K562 (cell line): ENCODE measurements around the gene ACR. TPM values are rescaled to one million over a fixed set of nuclear protein-coding genes. Genes with fewer than 3 reads are reported as not detected.

Experiments used
- ATAC-seq: fragments of 200-7000 bp; cut with Tn5 transposase; 3 replicates; pipeline ENCODE4 v1.9.1; 2020; ENCODE audit warnings: moderate library complexity
- BruUV-seq: library from RNA; stranded (reverse); fragments of 400-500 nt; replicated peaks from 2 replicates; lab custom pipeline; 2021; lab: Mats Ljungman, UMichigan
- CTCF ChIA-PET: fragments of 300-600 bp; formaldehyde crosslinking; extraction: SDS; loops from one replicate; lab custom pipeline; 2021; ENCODE audit warnings: low intra/inter-chr PET ratio; lab: Yijun Ruan, JAX
- POLR2A ChIA-PET: fragments of 300-600, 350-650 bp; sonication (Branson Sonifier 250); formaldehyde crosslinking; extraction: SDS; loops from one replicate; lab custom pipeline; 2021; ENCODE audit warnings: antibody characterized with exemption, inconsistent platforms; lab: Yijun Ruan, JAX
- DNase-seq, 4 experiments: peaks; one replicate each; pipeline versions ENCODE4 v3.0.0 to v3.0.0-alpha.2; 2011 to 2018; ENCODE audit warnings: low spot score in 3 of 4, mixed read lengths in 3 of 4; ENCODE audit errors: extremely low read depth in 1 of 4
- FAIRE-seq: peaks from 2 replicates; lab custom pipeline; 2011; peaks lifted over from hg19 to GRCh38; lab: Jason Lieb, UNC
- H2AFZ ChIP-seq: 2 replicates; pipeline ENCODE4 v1.6.0; 2011; ENCODE audit warnings: low read depth, low read length, control low read depth, inconsistent platforms
- H3K27ac ChIP-seq: fragments of 200-600 bp; 3 replicates; pipeline ENCODE4 v1.8.0; 2011; ENCODE audit warnings: low read depth, mild to moderate bottlenecking, control low read depth, inconsistent platforms, low read length, moderate library complexity, mixed read lengths; ENCODE audit errors: extremely low read depth
- H3K27me3 ChIP-seq, 2 experiments: fragments of 300-600 bp in 1 of 2; 2 replicates in 1 of 2; 3 replicates in 1 of 2; pipeline versions ENCODE4 v1.6.0 to v1.8.0; 2011; ENCODE audit warnings: inconsistent platforms in 2 of 2, low read length in 2 of 2, mild to moderate bottlenecking in 1 of 2, mixed read lengths in 1 of 2, moderate library complexity in 1 of 2; ENCODE audit not compliant: control insufficient read depth in 2 of 2, insufficient read depth in 2 of 2
- H3K36me3 ChIP-seq: fragments of 300-600 bp; 3 replicates; pipeline ENCODE4 v1.8.0; 2011; ENCODE audit warnings: mild to moderate bottlenecking, low read length, inconsistent platforms; ENCODE audit not compliant: control insufficient read depth, insufficient read depth
- H3K4me1 ChIP-seq, 2 experiments: fragments of 200-600 bp in 1 of 2; replicated peaks in 1 of 2; 2 replicates in 1 of 2; 3 replicates in 1 of 2; pipeline versions ENCODE4 v1.5.1 to v1.8.0; 2011; ENCODE audit warnings: inconsistent platforms in 2 of 2, low read length in 2 of 2, mild to moderate bottlenecking in 1 of 2, mixed read lengths in 1 of 2, moderate library complexity in 1 of 2; ENCODE audit not compliant: control insufficient read depth in 2 of 2, insufficient read depth in 2 of 2
- H3K4me2 ChIP-seq: 2 replicates; pipeline ENCODE4 v1.6.1; 2011; ENCODE audit warnings: low read length, control low read depth, inconsistent platforms, mixed read lengths; ENCODE audit not compliant: insufficient read depth
- H3K4me3 ChIP-seq: fragments of 200-600 bp; sonication (generic), shearing (Covaris generic); 2 replicates; pipeline ENCODE4 v1.5.1; 2016; ENCODE audit warnings: control low read depth, inconsistent platforms
- H3K79me2 ChIP-seq: fragments of 200-600 bp; 3 replicates; pipeline ENCODE4 v1.8.0; 2011; ENCODE audit warnings: low read length, inconsistent platforms; ENCODE audit not compliant: control insufficient read depth, insufficient read depth
- H3K9ac ChIP-seq, 2 experiments: 2 replicates each; pipeline versions ENCODE4 v1.6.0 to v1.6.1; 2011; ENCODE audit warnings: low read depth in 2 of 2, low read length in 2 of 2, control low read depth in 1 of 2, inconsistent platforms in 1 of 2, mild to moderate bottlenecking in 1 of 2, mixed read lengths in 1 of 2; ENCODE audit not compliant: insufficient read depth in 1 of 2
- H3K9me1 ChIP-seq: one replicate; pipeline ENCODE4 v1.6.0; 2011; ENCODE audit warnings: inconsistent platforms, mild to moderate bottlenecking, low read length, moderate library complexity; ENCODE audit not compliant: control insufficient read depth, insufficient read depth
- H3K9me3 ChIP-seq: replicated peaks from 2 replicates; pipeline ENCODE4 v1.5.1; 2011; ENCODE audit warnings: low read depth, low read length, inconsistent platforms; ENCODE audit not compliant: control insufficient read depth, insufficient read depth
- H4K20me1 ChIP-seq: replicated peaks from 2 replicates; pipeline ENCODE4 v1.6.1; 2011; ENCODE audit warnings: low read length, inconsistent platforms, mixed read lengths; ENCODE audit not compliant: control insufficient read depth, insufficient read depth
- CHD1 ChIP-seq: fragments of 200-600 bp; sonication (generic); IDR thresholded peaks from one replicate; pipeline ENCODE4 v1.6.1; 2012; ENCODE audit warnings: mild to moderate bottlenecking, moderate library complexity, low read length, inconsistent platforms
- ETV5 ChIP-seq: sonication (generic); formaldehyde crosslinking; IDR thresholded peaks from 2 replicates; pipeline ENCODE4 v1.4.0; 2020; ENCODE audit warnings: low read depth, mild to moderate bottlenecking, missing genetic modification reagents
- FOSL1 ChIP-seq: fragments of 200-800 bp; sonication (Bioruptor generic); conservative IDR thresholded peaks from 2 replicates; pipeline ENCODE4 v1.6.1; 2016; ENCODE audit warnings: missing genetic modification characterization, missing compliant biosample characterization
- FOXJ2 ChIP-seq: fragments of 200-800 bp; sonication (Bioruptor generic); IDR thresholded peaks from 2 replicates; pipeline ENCODE4 v1.6.1; 2016; ENCODE audit warnings: missing genetic modification characterization, missing compliant biosample characterization
- FOXK1 ChIP-seq: sonication (generic); formaldehyde crosslinking; IDR thresholded peaks from 2 replicates; pipeline ENCODE4 v1.8.0; 2022; ENCODE audit warnings: missing genetic modification reagents, mild to moderate bottlenecking, borderline replicate concordance
- NR4A1 ChIP-seq, 2 experiments: fragments of 250-450 bp in 1 of 2; fragments of 450-650 bp in 1 of 2; sonication (Bioruptor Pico) in 1 of 2; IDR thresholded peaks; 2 replicates each; pipeline versions ENCODE4 v1.4.0 to v1.6.1; 2016 to 2020; ENCODE audit warnings: mild to moderate bottlenecking in 2 of 2, missing compliant biosample characterization in 1 of 2, missing genetic modification characterization in 1 of 2, moderate library complexity in 1 of 2
- RAD21 ChIP-seq, 2 experiments: fragments of 250-450 bp in 1 of 2; fragments of 450-650 bp in 1 of 2; sonication (Bioruptor Pico) in 1 of 2; formaldehyde crosslinking in 1 of 2; IDR thresholded peaks in 1 of 2; conservative IDR thresholded peaks in 1 of 2; 2 replicates each; pipeline versions ENCODE4 v1.4.0 to v1.8.0; 2020 to 2022; ENCODE audit warnings: mild to moderate bottlenecking in 2 of 2, moderate library complexity in 1 of 2
- STAT6 ChIP-seq: sonication (generic); formaldehyde crosslinking; IDR thresholded peaks from 2 replicates; pipeline ENCODE4 v1.8.1; 2023; ENCODE audit warnings: mild to moderate bottlenecking, missing genetic modification reagents
- TSC22D4 ChIP-seq: fragments of 450-650 bp; IDR thresholded peaks from 2 replicates; pipeline ENCODE4 v1.6.1; 2016; ENCODE audit warnings: missing genetic modification characterization, missing biosample characterization, control low read depth
- ZFP36 ChIP-seq: fragments of 150-350 bp; IDR thresholded peaks from 2 replicates; pipeline ENCODE4 v1.6.1; 2018; ENCODE audit warnings: low read length, low read depth; ENCODE audit not compliant: partially characterized antibody
- WGBS: fragments of 100-300 bp; shearing (Covaris generic); methylation state at CpG from one replicate; pipeline ENCODE4 v1.1.6; 2016; ENCODE audit warnings: low coverage, mixed read lengths; ENCODE audit not compliant: insufficient coverage; ENCODE audit errors: missing lambda C conversion rate; 5-methylcytosine and 5-hydroxymethylcytosine counted together
- in situ Hi-C: fragments of 300-500 bp; cut with MboI; formaldehyde crosslinking; loops from 4 replicates; pipeline ENCODE4 v1.15.0; 2018; ENCODE audit warnings: inconsistent platforms, mixed read lengths
- intact Hi-C: fragments of 100-400 bp; cut with micrococcal nuclease; formaldehyde crosslinking; loops from 2 replicates; pipeline ENCODE4 v1.14.2; 2022
- polyA plus RNA-seq, 8 experiments: library from polyadenylated mRNA; depleted of rRNA in 4 of 8; stranded (reverse) in 5 of 8; unstranded in 3 of 8; fragments of >200 nt; fragmentation: Nextera tagmentation in 2 of 8; fragmentation: Illumina TruSeq in 1 of 8; extraction: Ambion mirVana in 2 of 8; extraction: Trizol in 1 of 8; gene quantifications; 2 replicates each; pipeline versions ENCODE4 v1.2.1 to v1.2.3, GENCODE V29; 2011 to 2014; ENCODE audit warnings: inconsistent platforms in 1 of 8, missing spikeins in 1 of 8
- total RNA-seq, 7 experiments: library from RNA; depleted of rRNA in 6 of 7; stranded (reverse); fragments of >200 nt in 6 of 7; fragmentation: Illumina TruSeq in 2 of 7; extraction: Trizol in 2 of 7; gene quantifications; 2 replicates each; pipeline versions ENCODE4 v1.2.1 to v1.2.3, GENCODE V29; 2011 to 2021; ENCODE audit warnings: low replicate concordance in 1 of 7
- TF ChIP-seq, protein P1 (sequence below), 2 experiments: fragments of 450-650 bp; IDR thresholded peaks; 2 replicates each; pipeline ENCODE4 v1.6.1; 2016; ENCODE audit warnings: mild to moderate bottlenecking in 2 of 2, borderline replicate concordance in 1 of 2, low read depth in 1 of 2, moderate library complexity in 1 of 2

ACR gene
- total and polyA plus RNA-seq, 9 of the 15 experiments (the other 6 are each of a cell fraction or from before 2014, with no cell fraction given), result not detected

- Histone ChIP-seq H3K9ac (no peak overlapping the region), H3K27me3 (peaks cover 4 to 49% of the 10 kb centered on the region in 2 experiments; a peak in 4 of 5 replicates), H3K9me3 (no peaks in the 10 kb centered on the region), H4K20me1 (no peaks in the 10 kb centered on the region), H2AFZ (no peak overlapping the region), H3K9me1 (no peaks in the 10 kb centered on the region), H3K36me3 (no peaks in the 10 kb centered on the region), H3K4me3 (no peak overlapping the region), H3K27ac (no peak overlapping the region), H3K79me2 (no peaks in the 10 kb centered on the region), H3K4me1 (peaks cover 0 to 14% of the 10 kb centered on the region in 2 experiments; a peak in 3 of 5 replicates), H3K4me2 (no peak overlapping the region)
- CTCF ChIA-PET, result no interaction called here
- BruUV-seq, result no TSS peak
- ATAC-seq (no peak), DNase-seq (no peak), FAIRE-seq (no peak)
- TF ChIP-seq NR4A1 (CRISPR knock-in tag; IDR thresholded peaks at IDR 0.05) (no peak), NR4A1 (tag; IDR thresholded peaks at IDR 0.05) (no peak), FOSL1 (tag) (no peak), ETV5 (CRISPR knock-in tag) (no peak), CHD1 (no peak), TSC22D4 (tag) (no peak), RAD21 (CRISPR knock-in tag; conservative IDR thresholded peaks at IDR 0.05 in 1 of 2, IDR thresholded peaks at IDR 0.05 in 1 of 2) (no peak), FOXK1 (no peak), ZFP36 (no peak), STAT6 (no peak), FOXJ2 (tag) (no peak)
- TF ChIP-seq, protein P1, sequence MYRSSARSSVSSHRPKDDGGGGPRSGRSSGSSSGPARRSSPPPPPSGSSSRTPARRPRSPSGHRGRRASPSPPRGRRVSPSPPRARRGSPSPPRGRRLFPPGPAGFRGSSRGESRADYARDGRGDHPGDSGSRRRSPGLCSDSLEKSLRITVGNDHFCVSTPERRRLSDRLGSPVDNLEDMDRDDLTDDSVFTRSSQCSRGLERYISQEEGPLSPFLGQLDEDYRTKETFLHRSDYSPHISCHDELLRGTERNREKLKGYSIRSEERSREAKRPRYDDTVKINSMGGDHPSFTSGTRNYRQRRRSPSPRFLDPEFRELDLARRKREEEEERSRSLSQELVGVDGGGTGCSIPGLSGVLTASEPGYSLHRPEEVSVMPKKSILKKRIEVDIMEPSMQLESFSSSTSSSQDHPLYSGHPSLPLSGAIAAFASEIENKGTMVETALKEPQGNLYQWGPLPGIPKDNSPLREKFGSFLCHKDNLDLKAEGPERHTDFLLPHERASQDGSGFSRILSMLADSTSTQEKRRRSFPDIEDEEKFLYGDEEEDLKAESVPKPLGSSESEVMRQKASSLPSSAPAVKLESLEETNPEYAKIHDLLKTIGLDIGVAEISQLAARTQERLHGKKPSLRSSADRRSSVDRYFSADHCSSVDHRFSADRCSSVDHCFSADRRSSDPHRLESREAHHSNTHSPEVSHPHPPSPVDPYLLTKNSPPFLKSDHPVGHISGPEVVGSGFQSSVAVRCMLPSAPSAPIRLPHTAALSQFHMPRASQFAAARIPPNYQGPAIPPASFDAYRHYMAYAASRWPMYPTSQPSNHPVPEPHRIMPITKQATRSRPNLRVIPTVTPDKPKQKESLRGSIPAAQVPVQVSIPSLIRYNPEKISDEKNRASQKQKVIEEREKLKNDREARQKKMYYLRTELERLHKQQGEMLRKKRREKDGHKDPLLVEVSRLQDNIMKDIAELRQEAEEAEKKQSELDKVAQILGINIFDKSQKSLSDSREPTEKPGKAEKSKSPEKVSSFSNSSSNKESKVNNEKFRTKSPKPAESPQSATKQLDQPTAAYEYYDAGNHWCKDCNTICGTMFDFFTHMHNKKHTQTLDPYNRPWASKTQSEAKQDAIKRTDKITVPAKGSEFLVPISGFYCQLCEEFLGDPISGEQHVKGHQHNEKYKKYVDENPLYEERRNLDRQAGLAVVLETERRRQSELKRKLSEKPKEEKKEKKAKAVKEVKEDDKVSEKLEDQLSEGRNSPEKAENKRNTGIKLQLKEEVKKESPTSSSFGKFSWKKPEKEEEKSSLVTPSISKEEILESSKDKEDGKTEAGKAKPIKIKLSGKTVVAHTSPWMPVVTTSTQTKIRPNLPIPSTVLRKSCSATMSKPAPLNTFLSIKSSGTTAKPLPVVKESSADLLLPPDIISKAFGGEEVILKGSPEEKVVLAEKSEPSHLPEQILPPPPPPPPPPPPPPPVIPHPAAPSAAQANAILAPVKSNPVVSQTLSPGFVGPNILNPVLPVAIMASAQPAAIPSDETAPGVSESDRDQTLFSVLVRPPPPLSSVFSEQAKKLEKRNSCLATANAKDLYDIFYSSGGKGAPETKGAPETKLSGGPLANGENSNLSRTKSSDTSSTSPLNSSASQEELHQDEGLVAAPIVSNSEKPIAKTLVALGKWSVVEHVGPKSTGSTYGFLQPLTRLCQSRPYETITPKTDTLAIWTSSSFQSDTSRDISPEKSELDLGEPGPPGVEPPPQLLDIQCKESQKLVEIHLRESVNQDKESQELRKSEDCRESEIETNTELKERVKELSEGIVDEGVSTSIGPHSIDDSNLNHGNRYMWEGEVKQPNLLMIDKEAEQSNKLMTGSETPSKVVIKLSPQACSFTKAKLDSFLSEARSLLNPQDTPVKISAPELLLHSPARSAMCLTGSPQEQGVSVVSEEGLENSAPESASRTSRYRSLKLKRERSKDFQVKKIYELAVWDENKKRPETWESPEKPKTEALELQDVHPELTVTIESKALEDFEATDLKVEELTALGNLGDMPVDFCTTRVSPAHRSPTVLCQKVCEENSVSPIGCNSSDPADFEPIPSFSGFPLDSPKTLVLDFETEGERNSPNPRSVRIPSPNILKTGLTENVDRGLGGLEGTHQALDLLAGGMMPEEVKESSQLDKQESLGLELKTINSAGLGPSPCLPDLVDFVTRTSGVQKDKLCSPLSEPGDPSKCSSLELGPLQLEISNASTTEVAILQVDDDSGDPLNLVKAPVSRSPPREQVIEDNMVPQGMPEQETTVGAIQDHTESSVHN (IDR thresholded peaks at IDR 0.05; ENCODE audit: borderline replicate concordance in 1 of 2, low read depth in 1 of 2), result no peak
- POLR2A ChIA-PET, result no interaction called here
- WGBS, result 0% methylated on average over 4 of the region's 10 CpGs
- intact Hi-C loops, result no loop called here
- in situ Hi-C loops, result no loop called here
Measured at GRCh38 chr22:50734343-50734771, 3.6 kb upstream of the ACR start.
